Measurements from ENCODE around the gene TMIGD3.

The TMIGD3 gene

GRCh38 chr1:111468717-111469100, 34.7 kb downstream of the TMIGD3 start:
- POLR2A ChIA-PET = no interaction called here
- CTCF ChIA-PET = no interaction called here
- TF ChIP-seq NFRKB (IDR thresholded peaks at IDR 0.05) (no peak), FOXM1 (IDR thresholded peaks at IDR 0.05; ENCODE audit: borderline replicate concordance) (no peak), SUZ12 (IDR thresholded peaks at IDR 0.05) (no peak), PKNOX1 (IDR thresholded peaks at IDR 0.05) (no peak), ZNF384 (IDR thresholded peaks at IDR 0.05) (no peak)

DNA sequence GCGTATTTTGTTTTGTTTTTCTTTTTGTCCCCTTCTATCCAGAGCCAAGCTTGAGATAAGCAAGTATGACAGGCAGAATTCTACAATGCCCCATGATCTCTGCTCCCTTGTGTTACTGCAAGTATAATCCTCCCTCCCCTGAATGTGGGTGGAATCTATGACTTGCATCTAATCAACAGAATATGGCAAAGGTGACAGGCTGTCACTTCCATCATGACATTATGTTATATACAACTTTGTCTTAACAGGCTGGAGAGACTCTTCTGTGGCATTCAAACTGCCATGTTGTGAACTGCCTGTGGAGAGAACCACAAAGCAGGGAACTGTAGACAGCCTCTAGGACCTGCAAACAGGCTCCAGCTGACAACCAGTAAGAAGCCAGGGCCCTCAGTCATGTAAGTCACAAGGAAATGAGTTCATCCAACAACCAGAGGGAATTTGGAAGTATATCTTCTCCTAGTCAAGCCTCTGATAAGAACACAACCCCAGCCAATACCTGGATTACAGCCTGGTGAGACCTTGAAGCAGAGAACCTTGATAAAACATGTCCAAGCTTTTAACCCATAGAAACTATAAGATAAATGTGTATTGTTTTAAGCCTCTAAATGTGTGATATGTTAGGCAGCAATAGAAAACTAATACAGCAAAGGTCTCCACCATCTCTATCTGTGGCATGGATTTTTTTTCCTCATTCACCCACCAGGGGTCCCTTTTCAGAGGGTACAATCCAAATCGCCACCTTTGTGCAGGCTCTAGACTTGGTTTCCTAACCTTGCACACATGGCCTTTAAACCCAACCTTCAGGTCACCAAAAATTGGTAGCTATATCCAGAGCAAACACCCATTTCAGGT, 35.3 kb downstream of the TMIGD3 start:
- no peak for DNase-seq (ENCODE audit: extremely low spot score)
- CTCF ChIA-PET = no interaction called here
- POLR2A ChIA-PET = no interaction called here
- TF ChIP-seq ELF4 (IDR thresholded peaks at IDR 0.05) (no peak), FOXM1 (IDR thresholded peaks at IDR 0.05; ENCODE audit: borderline replicate concordance) (no peak), SUZ12 (IDR thresholded peaks at IDR 0.05) (no peak), HDGF (IDR thresholded peaks at IDR 0.05; ENCODE audit: borderline replicate concordance) (no peak), FOXA1 (IDR thresholded peaks at IDR 0.05) (no peak), LEF1 (IDR thresholded peaks at IDR 0.05; ENCODE audit: borderline replicate concordance) (no peak), NFRKB (IDR thresholded peaks at IDR 0.05) (no peak)

More at GRCh38 chr1:111468717-111469100, 34.7 kb downstream of the TMIGD3 start:
- DNase-seq (ENCODE audit: extremely low spot score) = no peak

GRCh38 chr1:111466480-111466879, 37.0 kb downstream of the TMIGD3 start:
- TF ChIP-seq FOXA1 (IDR thresholded peaks at IDR 0.05) = no peak
- TF ChIP-seq CTBP1 (IDR thresholded peaks at IDR 0.05; ENCODE audit: borderline replicate concordance) = no peak
- no peak for TF ChIP-seq LEF1 (IDR thresholded peaks at IDR 0.05; ENCODE audit: borderline replicate concordance)
- no peak for TF ChIP-seq ARNT (IDR thresholded peaks at IDR 0.05)
- TF ChIP-seq HDGF (IDR thresholded peaks at IDR 0.05; ENCODE audit: borderline replicate concordance) = no peak
- TF ChIP-seq SUZ12 (IDR thresholded peaks at IDR 0.05) = no peak
- no peak for TF ChIP-seq PKNOX1 (IDR thresholded peaks at IDR 0.05)
- DNase-seq (ENCODE audit: extremely low spot score) = no peak
- POLR2A ChIA-PET = no interaction called here
- CTCF ChIA-PET = no interaction called here

GRCh38 chr1:111465754-111466153, 37.7 kb downstream of the TMIGD3 start:
- no peak for TF ChIP-seq SP1 (IDR thresholded peaks at IDR 0.05)
- no peak for TF ChIP-seq L3MBTL2 (conservative IDR thresholded peaks at IDR 0.05)
- TF ChIP-seq FOXM1 (IDR thresholded peaks at IDR 0.05; ENCODE audit: borderline replicate concordance) = no peak
- no peak for TF ChIP-seq TARDBP (IDR thresholded peaks at IDR 0.05)
- TF ChIP-seq NFRKB (IDR thresholded peaks at IDR 0.05) = no peak
- no peak for TF ChIP-seq PKNOX1 (IDR thresholded peaks at IDR 0.05)
- no peak for TF ChIP-seq ZNF384 (IDR thresholded peaks at IDR 0.05)
- TF ChIP-seq FOXA1 (IDR thresholded peaks at IDR 0.05) = no peak
- no peak for TF ChIP-seq ELF4 (IDR thresholded peaks at IDR 0.05)
- no peak for TF ChIP-seq ARNT (IDR thresholded peaks at IDR 0.05)
- TF ChIP-seq HDGF (IDR thresholded peaks at IDR 0.05; ENCODE audit: borderline replicate concordance) = no peak
- TF ChIP-seq SUZ12 (IDR thresholded peaks at IDR 0.05) = no peak
- TF ChIP-seq CTBP1 (IDR thresholded peaks at IDR 0.05; ENCODE audit: borderline replicate concordance) = no peak
- TF ChIP-seq LEF1 (IDR thresholded peaks at IDR 0.05; ENCODE audit: borderline replicate concordance) = no peak
- DNase-seq (ENCODE audit: extremely low spot score) = no peak
- CTCF ChIA-PET = no interaction called here
- POLR2A ChIA-PET = interaction anchor here (1.1 kb wide), 1 partner anchor 17 kb away, joined by 3 read pairs; no protein-coding TSS in a partner anchor

DNA sequence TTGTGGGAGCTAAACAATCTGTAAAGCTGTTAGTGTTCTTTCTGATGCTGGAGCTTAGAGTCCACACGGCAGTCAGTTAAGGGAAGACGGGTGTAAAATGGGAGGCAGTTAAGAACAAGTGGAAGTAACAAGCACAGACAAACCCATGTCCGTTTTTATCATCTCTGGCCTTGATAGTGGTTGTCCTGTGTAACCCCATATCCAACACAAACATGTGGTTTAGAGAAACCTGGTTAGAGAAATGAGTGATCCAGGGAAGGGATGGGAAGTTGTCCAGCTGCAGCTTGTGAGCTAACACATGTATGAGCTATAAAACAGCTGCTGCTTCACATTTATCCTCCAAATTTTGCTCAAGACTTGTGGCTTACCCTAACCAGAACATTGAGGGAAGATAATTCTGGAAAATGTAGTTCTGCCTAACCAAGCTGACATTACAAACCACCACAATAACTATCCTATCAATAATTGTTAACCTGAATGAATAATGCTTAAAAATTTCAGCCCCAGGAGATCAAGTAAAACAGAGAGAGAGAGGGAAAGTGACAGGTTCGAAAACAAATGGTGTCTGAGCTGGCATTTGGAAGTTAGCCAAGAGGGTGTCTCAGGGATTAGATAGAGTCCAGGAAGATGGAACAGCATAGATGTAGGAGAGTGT, 40.3 kb downstream of the TMIGD3 start:
- CTCF ChIA-PET = interaction anchor here (1.2 kb wide), 1 partner anchor 10 kb away, joined by 3 read pairs; no protein-coding TSS in a partner anchor
- DNase-seq (ENCODE audit: extremely low spot score) = no peak
- POLR2A ChIA-PET = no interaction called here

GRCh38 chr1:111462370-111463028, 40.9 kb downstream of the TMIGD3 start:
- DNase-seq (ENCODE audit: extremely low spot score) = no peak
- CTCF ChIA-PET = interaction anchor here (1.2 kb wide), 1 partner anchor 9 kb away, joined by 3 read pairs; no protein-coding TSS in a partner anchor
- POLR2A ChIA-PET = no interaction called here
- TF ChIP-seq FOXM1 (IDR thresholded peaks at IDR 0.05; ENCODE audit: borderline replicate concordance) (no peak), SP1 (IDR thresholded peaks at IDR 0.05) (no peak), PKNOX1 (IDR thresholded peaks at IDR 0.05) (no peak), TARDBP (IDR thresholded peaks at IDR 0.05) (no peak)

More for the DNA sequence above, 40.3 kb downstream of the TMIGD3 start:
- TF ChIP-seq HDGF (IDR thresholded peaks at IDR 0.05; ENCODE audit: borderline replicate concordance) (no peak), NFRKB (IDR thresholded peaks at IDR 0.05) (no peak), FOXM1 (IDR thresholded peaks at IDR 0.05; ENCODE audit: borderline replicate concordance) (no peak), ARNT (IDR thresholded peaks at IDR 0.05) (no peak), CTBP1 (IDR thresholded peaks at IDR 0.05; ENCODE audit: borderline replicate concordance) (no peak), TARDBP (IDR thresholded peaks at IDR 0.05) (no peak), BHLHE40 (IDR thresholded peaks at IDR 0.05; ENCODE audit: borderline replicate concordance) (no peak), SUZ12 (IDR thresholded peaks at IDR 0.05) (no peak), FOXA1 (IDR thresholded peaks at IDR 0.05) (no peak), L3MBTL2 (conservative IDR thresholded peaks at IDR 0.05) (no peak)
